Ovary (tissue), 9 donors: ENCODE results near the gene TUBA1C. TPM values are rescaled to one million over a fixed set of nuclear protein-coding genes. Genes with fewer than 3 reads are reported as not detected.
"Not testable (repeated sequence)": the region's sequence is repeated elsewhere in the genome, so short reads cannot be mapped to it uniquely, and the experiment has no call there.

Experiments used
- DNase-seq, 5 donors: peaks; one replicate each; pipeline ENCODE4 v3.0.0-alpha.2; 2019 to 2020
- H3K27ac ChIP-seq, 2 donors: fragments of 200-600 bp; one replicate each; pipeline versions ENCODE4 v1.5.1 to v1.8.0; 2019 to 2022
- H3K27me3 ChIP-seq: fragments of 200-600 bp; one replicate; pipeline ENCODE4 v1.8.0; 2022
- H3K36me3 ChIP-seq: fragments of 200-600 bp; sonication (generic); one replicate; pipeline ENCODE4 v1.5.1; 2019
- H3K4me1 ChIP-seq: one replicate; pipeline ENCODE4 v1.8.1; 2013; ENCODE audit warnings: mild to moderate bottlenecking, moderate library complexity; ENCODE audit not compliant: insufficient read depth
- H3K4me3 ChIP-seq: fragments of 200-600 bp; sonication (generic); one replicate; pipeline ENCODE4 v1.5.1; 2017
- H3K9me3 ChIP-seq, 2 donors: fragments of 200-600 bp in 1 of 2; sonication (generic) in 1 of 2; one replicate each; pipeline versions ENCODE4 v1.5.1 to v1.8.1; 2013 to 2019; ENCODE audit warnings: mild to moderate bottlenecking in 1 of 2, moderate library complexity in 1 of 2
- CTCF ChIP-seq, 3 donors: fragments of 450-650 bp in 2 of 3; fragments of 200-600 bp in 1 of 3; IDR thresholded peaks; one replicate each; pipeline versions ENCODE4 v1.5.1 to v1.8.0; 2016 to 2022; ENCODE audit warnings: antibody characterized with exemption in 3 of 3, mild to moderate bottlenecking in 1 of 3
- EP300 ChIP-seq: sonication (generic); formaldehyde crosslinking; IDR thresholded peaks from one replicate; pipeline ENCODE4 v1.6.1; 2017; ENCODE audit warnings: antibody characterized with exemption
- POLR2A ChIP-seq: fragments of 450-650 bp; IDR thresholded peaks from one replicate; pipeline ENCODE4 v1.6.1; 2017; ENCODE audit warnings: antibody characterized with exemption, mild to moderate bottlenecking, moderate library complexity
- WGBS, 3 donors: extraction: QIAGEN DNeasy Blood & Tissue Kit in 1 of 3; methylation state at CpG; one replicate each; pipeline versions ENCODE4 v1.1.5 to v1.1.7; 2013 to 2017; 5-methylcytosine and 5-hydroxymethylcytosine counted together
- intact Hi-C, 4 donors: fragments of 100-400 bp; cut with DNase I; formaldehyde crosslinking; loops; one replicate each; pipeline versions ENCODE4 v1.11.0 to v1.15.1; 2022 to 2023
- polyA plus RNA-seq, 2 donors: library from polyadenylated mRNA; stranded (reverse); fragments of 200-250 nt in 1 of 2; fragments of 350-450 nt in 1 of 2; fragmentation: Illumina TruSeq in 1 of 2; extraction: RNeasy Lipid Tissue Mini Kit (QIAGEN cat#74804) in 1 of 2; gene quantifications; one replicate each; pipeline ENCODE4 v1.2.3, GENCODE V29; 2013 to 2014
- total RNA-seq, 7 donors: library from RNA; depleted of rRNA in 2 of 7; stranded (reverse); fragments of >200 nt in 2 of 7; fragmentation: NEBNext Ultra II Directional in 3 of 7; extraction: Animal tissue kit (Norgen Biotek cat#: 25700) in 3 of 7; gene quantifications; one replicate each; pipeline versions ENCODE4 v1.1.0 to v1.2.4, GENCODE V29; 2016 to 2023
- donor health status: DM: no; HTN: no; CAD: no; lungs with moderate emphysema.
- donor health status: DM: no; HTN: no; CAD: no.
- donor health status: Bipolar disorder and iron deficiency.
- donor health status: DM: yes; HTN: yes; CAD: no.
- donor health status: DM: no; HTN: no; CAD: no.
- donor health status: DM: yes; HTN: yes; CAD: no.

The TUBA1C gene
- total and polyA plus RNA-seq, 9 donors = 51.9 to 179 (median 101) TPM

GRCh38 chr12:49305762-49306510 is 41.1 kb downstream of the TUBA1C start:
- no peaks in the 10 kb centered on the region for H3K27me3 ChIP-seq
- no peak overlapping the region for H3K4me3 ChIP-seq
- no peaks in the 10 kb centered on the region for H3K9me3 ChIP-seq
- intact Hi-C loops = no loop called here
- no peak for DNase-seq
- H3K27ac ChIP-seq = no peak overlapping the region
- no peaks in the 10 kb centered on the region for H3K4me1 ChIP-seq
- 82 to 90% (median 82%) methylated on average over 6 of the region's 6 CpGs for WGBS, 3 donors
- no peak for TF ChIP-seq EP300
- TF ChIP-seq CTCF (IDR thresholded peaks at IDR 0.05) = no peak
- no peak for TF ChIP-seq POLR2A
- no peaks in the 10 kb centered on the region for H3K36me3 ChIP-seq

- Histone ChIP-seq H3K27me3 (no peaks in the 10 kb centered on the region), H3K4me3 (no peak overlapping the region), H3K9me3 (no peaks in the 10 kb centered on the region), H3K4me1 (no peaks in the 10 kb centered on the region), H3K36me3 (no peaks in the 10 kb centered on the region), H3K27ac (no peak overlapping the region)
- TF ChIP-seq EP300 (no peak), CTCF (IDR thresholded peaks at IDR 0.05) (no peak), POLR2A (no peak)
- WGBS, 3 donors = 90 to 92% (median 92%) methylated on average over 7 of the region's 7 CpGs
- intact Hi-C loops = no loop called here
- DNase-seq = no peak
Measured at GRCh38 chr12:49309386-49309785, 44.5 kb downstream of the TUBA1C start.

GRCh38 chr12:49310451-49311000 is 45.6 kb downstream of the TUBA1C start:
- intact Hi-C loops, DNase-seq: not testable (repeated sequence)
- 73 to 90% (median 84%) methylated on average over 2 to 3 of the region's 3 CpGs for WGBS, 3 donors

GRCh38 chr12:49314811-49315210 is 49.9 kb downstream of the TUBA1C start:
- Histone ChIP-seq H3K36me3 (no peaks in the 10 kb centered on the region), H3K4me3 (no peak overlapping the region), H3K27ac (no peak overlapping the region), H3K4me1 (no peaks in the 10 kb centered on the region), H3K9me3 (no peaks in the 10 kb centered on the region), H3K27me3 (no peaks in the 10 kb centered on the region)
- TF ChIP-seq EP300 = no peak
- no peak for TF ChIP-seq CTCF (IDR thresholded peaks at IDR 0.05)
- no peak for TF ChIP-seq POLR2A
- intact Hi-C loops = no loop called here
- WGBS, 3 donors = 65 to 88% (median 67%) methylated on average over 1 of the region's 1 CpG
- DNase-seq = no peak

More at GRCh38 chr12:49310451-49311000, 45.6 kb downstream of the TUBA1C start:
- not testable (repeated sequence) for H3K27ac ChIP-seq, H3K9me3 ChIP-seq, H3K4me1 ChIP-seq, H3K36me3 ChIP-seq, H3K4me3 ChIP-seq, H3K27me3 ChIP-seq

- H3K9me3 ChIP-seq, H3K4me3 ChIP-seq, H3K27me3 ChIP-seq, H3K36me3 ChIP-seq, H3K4me1 ChIP-seq, H3K27ac ChIP-seq, DNase-seq, intact Hi-C loops: not testable (repeated sequence)
- 92 to 94% (median 93%) methylated on average over 10 of the region's 10 CpGs for WGBS, 3 donors
Measured at GRCh38 chr12:49317118-49317517, 52.2 kb downstream of the TUBA1C start.

- H3K4me1 ChIP-seq, H3K9me3 ChIP-seq, H3K36me3 ChIP-seq, H3K4me3 ChIP-seq, DNase-seq, H3K27me3 ChIP-seq, intact Hi-C loops, H3K27ac ChIP-seq: not testable (repeated sequence)
- WGBS, 3 donors = 88 to 95% (median 89%) methylated on average over 9 of the region's 9 CpGs
Measured at GRCh38 chr12:49320411-49321103, 55.7 kb downstream of the TUBA1C start.
